Measurements from ENCODE around the gene TRIM32. TPM values are rescaled to one million over a fixed set of nuclear protein-coding genes. Genes with fewer than 3 reads are reported as not detected.
A peak's percentile ranks its signal among the peaks of the same experiment; 100 is the strongest.

Gene TRIM32
- total RNA-seq: 21.2 TPM
- long read RNA-seq, transcript TRIM32-201 (2 exons, 3,688 nt): major isoform, 8 of 15 reads
- long read RNA-seq, transcript TRIM32-203 (2 exons, 3,717 nt): minor isoform, 5 of 15 reads
- long read RNA-seq, partial matches to known transcripts: 0 of 15 reads
- long read RNA-seq, other reads (novel, unspliced or antisense): 2 of 15 reads

GRCh38 chr9:116687074-116687753 lies at the start of gene TRIM32:
TSS of gene TRIM32 (plus strand) at chr9:116687305. CDS start at chr9:116697743, 10,438 bp downstream.
- DNase-seq: peak; percentile 97
- H3K27me3 ChIP-seq: no peaks in the 10 kb centered on the region
- peak within 1 kb of the TSS; percentile 82 for H3K27ac ChIP-seq
- H3K4me1 ChIP-seq: peaks cover 30% of the 10 kb centered on the region
- intact Hi-C loops (cut with DNase I): no loop called here
- no peak for TF ChIP-seq CTCF (IDR thresholded peaks at IDR 0.05)
- no peaks in the 10 kb centered on the region for H3K36me3 ChIP-seq
- H3K9me3 ChIP-seq: no peaks in the 10 kb centered on the region
- peak; percentile 99 for ATAC-seq
- peak within 1 kb of the TSS; percentile 80 for H3K4me3 ChIP-seq

GRCh38 chr9:116639251-116639741 lies 47.8 kb upstream of the TRIM32 start:
- Histone ChIP-seq H3K4me3 (no peak overlapping the region), H3K27me3 (no peaks in the 10 kb centered on the region), H3K27ac (no peak overlapping the region), H3K36me3 (no peaks in the 10 kb centered on the region), H3K9me3 (no peaks in the 10 kb centered on the region), H3K4me1 (peaks cover 6% of the 10 kb centered on the region)
- ATAC-seq (no peak), DNase-seq (no peak)
- no peak for TF ChIP-seq CTCF (IDR thresholded peaks at IDR 0.05)
- intact Hi-C loops (cut with DNase I): no loop called here

GRCh38 chr9:116641292-116642059 lies 45.6 kb upstream of the TRIM32 start:
- Histone ChIP-seq H3K4me1 (peaks cover 6% of the 10 kb centered on the region), H3K36me3 (no peaks in the 10 kb centered on the region), H3K9me3 (no peaks in the 10 kb centered on the region), H3K27me3 (no peaks in the 10 kb centered on the region), H3K4me3 (no peak overlapping the region), H3K27ac (no peak overlapping the region)
- DNase-seq (no peak), ATAC-seq (peak; percentile 52)
- TF ChIP-seq CTCF (IDR thresholded peaks at IDR 0.05): no peak
- intact Hi-C loops (cut with DNase I): no loop called here

GRCh38 chr9:116643691-116644090 lies 43.4 kb upstream of the TRIM32 start:
- intact Hi-C loops (cut with DNase I): no loop called here
- H3K9me3 ChIP-seq: no peaks in the 10 kb centered on the region
- TF ChIP-seq CTCF (IDR thresholded peaks at IDR 0.05): no peak
- H3K4me1 ChIP-seq: peaks cover 6% of the 10 kb centered on the region
- no peak overlapping the region for H3K4me3 ChIP-seq
- ATAC-seq (no peak), DNase-seq (no peak)
- H3K27ac ChIP-seq: no peak overlapping the region
- no peaks in the 10 kb centered on the region for H3K27me3 ChIP-seq
- H3K36me3 ChIP-seq: no peaks in the 10 kb centered on the region

- H3K27me3 ChIP-seq: no peaks in the 10 kb centered on the region
- peaks cover 6% of the 10 kb centered on the region for H3K4me1 ChIP-seq
- ATAC-seq: no peak
- intact Hi-C loops (cut with DNase I): no loop called here
- no peak overlapping the region for H3K27ac ChIP-seq
- no peak for DNase-seq
- no peak overlapping the region for H3K4me3 ChIP-seq
- no peaks in the 10 kb centered on the region for H3K9me3 ChIP-seq
- H3K36me3 ChIP-seq: no peaks in the 10 kb centered on the region
- no peak for TF ChIP-seq CTCF (IDR thresholded peaks at IDR 0.05)
These were observed 42.9 kb upstream of the TRIM32 start for GRCh38 chr9:116644091-116644688.

Measured in upper lobe of right lung (tissue), 1 donor.